GM23338 (cell line): Measurements from ENCODE around the gene ZNRF2. TPM values are rescaled to one million over a fixed set of nuclear protein-coding genes. Genes with fewer than 3 reads are reported as not detected.

Experiments
- ATAC-seq: fragments of 200-7000 bp; cut with Tn5 transposase; 3 replicates; pipeline ENCODE4 v1.9.1; 2020
- DNase-seq: peaks from one replicate; pipeline ENCODE4 v3.0.0-alpha.2; 2015; ENCODE audit warnings: low spot score
- H2AFZ ChIP-seq: fragments of 200-600 bp; sonication (generic); 2 replicates; pipeline ENCODE4 v1.8.0; 2016; ENCODE audit warnings: antibody characterized with exemption, mild to moderate bottlenecking, moderate library complexity
- H3F3A ChIP-seq: fragments of 200-600 bp; sonication (generic); replicated peaks from 2 replicates; pipeline ENCODE4 v1.8.0; 2017; ENCODE audit warnings: antibody characterized with exemption, mixed run types, low read depth
- H3K27ac ChIP-seq: fragments of 200-600 bp; sonication (generic); 2 replicates; pipeline ENCODE4 v1.6.1; 2016; ENCODE audit warnings: low read depth
- H3K27me3 ChIP-seq: fragments of 200-600 bp; sonication (generic); 2 replicates; pipeline ENCODE4 v1.8.0; 2016; ENCODE audit warnings: mild to moderate bottlenecking, mixed run types, moderate library complexity; ENCODE audit not compliant: insufficient read depth
- H3K36me3 ChIP-seq: fragments of 200-600 bp; sonication (generic); 2 replicates; pipeline ENCODE4 v1.8.0; 2016; ENCODE audit warnings: mild to moderate bottlenecking; ENCODE audit not compliant: insufficient read depth
- H3K4me1 ChIP-seq: fragments of 200-600 bp; sonication (generic); 2 replicates; pipeline ENCODE4 v1.8.0; 2016; ENCODE audit warnings: mild to moderate bottlenecking, moderate library complexity; ENCODE audit not compliant: insufficient read depth
- H3K4me2 ChIP-seq: fragments of 200-600 bp; sonication (generic); 2 replicates; pipeline ENCODE4 v1.7.1; 2017; ENCODE audit warnings: mixed run types
- H3K4me3 ChIP-seq: fragments of 200-600 bp; sonication (generic); 2 replicates; pipeline ENCODE4 v1.6.1; 2016; ENCODE audit warnings: mixed run types
- H3K79me2 ChIP-seq: fragments of 200-600 bp; sonication (generic); replicated peaks from 2 replicates; pipeline ENCODE4 v1.8.0; 2017; ENCODE audit warnings: mild to moderate bottlenecking; ENCODE audit not compliant: insufficient read depth
- H3K9me2 ChIP-seq: fragments of 200-600 bp; sonication (generic); 2 replicates; pipeline ENCODE4 v1.8.0; 2017; ENCODE audit not compliant: insufficient read depth
- H4K20me1 ChIP-seq: fragments of 200-600 bp; sonication (generic); replicated peaks from 2 replicates; pipeline ENCODE4 v1.8.0; 2017; ENCODE audit warnings: mild to moderate bottlenecking; ENCODE audit not compliant: insufficient read depth
- H3K27ac Mint-ChIP-seq: 2 replicates; pipeline ENCODE4 v1.8.0; 2020; ENCODE audit warnings: inconsistent platforms, mild to moderate bottlenecking, moderate library complexity, mixed read lengths
- H3K27me3 Mint-ChIP-seq: 3 replicates; pipeline ENCODE4 v1.8.0; 2022; ENCODE audit warnings: low read depth, mild to moderate bottlenecking, moderate library complexity, mixed read lengths, inconsistent platforms; ENCODE audit not compliant: insufficient read depth, poor library complexity
- H3K36me3 Mint-ChIP-seq: 3 replicates; pipeline ENCODE4 v1.8.0; 2021; ENCODE audit warnings: low read depth, mild to moderate bottlenecking, inconsistent platforms, moderate library complexity, mixed read lengths
- H3K4me1 Mint-ChIP-seq: 3 replicates; pipeline ENCODE4 v1.8.0; 2020; ENCODE audit warnings: mild to moderate bottlenecking, inconsistent platforms, mixed read lengths
- H3K4me3 Mint-ChIP-seq: 3 replicates; pipeline ENCODE4 v1.8.0; 2021; ENCODE audit warnings: moderate library complexity, mild to moderate bottlenecking, inconsistent platforms, mixed read lengths
- H3K9me3 Mint-ChIP-seq: 3 replicates; pipeline ENCODE4 v1.8.0; 2020; ENCODE audit warnings: moderate library complexity, mild to moderate bottlenecking, inconsistent platforms, mixed read lengths
- CREB1 ChIP-seq: fragments of 250-450 bp; sonication (Bioruptor Pico); IDR thresholded peaks from 2 replicates; pipeline ENCODE4 v1.5.0; 2020; ENCODE audit warnings: low read depth, mild to moderate bottlenecking, moderate library complexity
- EZH2phosphoT487 ChIP-seq: fragments of 200-600 bp; sonication (generic); IDR thresholded peaks from one replicate; pipeline ENCODE4 v1.8.1; 2018; ENCODE audit warnings: antibody characterized with exemption; ENCODE audit not compliant: unreplicated experiment
- JUNB ChIP-seq: IDR thresholded peaks from one replicate; pipeline ENCODE4 v1.6.1; 2016; ENCODE audit warnings: antibody characterized with exemption; ENCODE audit not compliant: unreplicated experiment
- POLR2AphosphoS5 ChIP-seq: IDR thresholded peaks from 2 replicates; pipeline ENCODE4 v1.6.1; 2016; ENCODE audit warnings: antibody characterized with exemption, low read depth
- ZNF114 ChIP-seq: fragments of 250-450 bp; sonication (Bioruptor Pico); IDR thresholded peaks from 2 replicates; pipeline ENCODE4 v1.5.0; 2020; ENCODE audit warnings: mild to moderate bottlenecking, moderate library complexity
- ZNF331 ChIP-seq: fragments of 250-450 bp; sonication (Bioruptor Pico); IDR thresholded peaks from 2 replicates; pipeline ENCODE4 v1.5.0; 2020; ENCODE audit warnings: low read depth, mild to moderate bottlenecking, moderate library complexity
- ZNF462 ChIP-seq: fragments of 250-450 bp; sonication (Bioruptor Pico); IDR thresholded peaks from 2 replicates; pipeline ENCODE4 v1.5.0; 2020; ENCODE audit warnings: mild to moderate bottlenecking, moderate library complexity
- polyA plus RNA-seq: library from polyadenylated mRNA; unstranded; fragments of >200 nt; fragmentation: Nextera tagmentation; extraction: Ambion mirVana; gene quantifications from 2 replicates; pipeline ENCODE4 v1.2.1, GENCODE V29; 2016
- total RNA-seq: library from RNA; depleted of rRNA; stranded (reverse); fragments of >200 nt; shearing (Covaris generic); gene quantifications from 2 replicates; pipeline ENCODE4 v1.2.3, GENCODE V29; 2014
- TF ChIP-seq, protein P1 (sequence below): IDR thresholded peaks from one replicate; pipeline ENCODE4 v1.6.1; 2018; ENCODE audit warnings: antibody characterized with exemption; ENCODE audit not compliant: unreplicated experiment

Gene ZNRF2
- total and polyA plus RNA-seq, 2 experiments from 2014 or later, result 6.0 to 34.7 TPM

DNA sequence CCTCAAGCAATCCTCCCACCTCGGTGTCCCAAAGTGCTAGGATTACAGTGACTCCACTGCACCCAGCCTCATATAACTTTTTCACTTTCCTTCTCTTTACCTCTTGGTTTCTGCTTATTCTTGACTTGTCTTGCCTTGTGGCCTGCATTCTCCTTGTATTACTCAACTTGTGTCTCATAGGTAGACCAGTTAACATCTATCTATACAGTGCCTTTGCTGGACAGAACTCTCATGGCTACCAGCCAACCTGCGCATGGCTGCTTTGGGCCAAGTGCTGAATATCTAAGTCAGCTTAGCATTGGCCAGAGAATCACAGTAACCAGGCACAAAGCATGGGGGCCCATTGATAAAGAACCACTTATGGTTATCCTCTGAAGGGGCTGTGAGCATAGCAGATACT, 42.6 kb upstream of the ZNRF2 start (continued):
- TF ChIP-seq, protein P1, sequence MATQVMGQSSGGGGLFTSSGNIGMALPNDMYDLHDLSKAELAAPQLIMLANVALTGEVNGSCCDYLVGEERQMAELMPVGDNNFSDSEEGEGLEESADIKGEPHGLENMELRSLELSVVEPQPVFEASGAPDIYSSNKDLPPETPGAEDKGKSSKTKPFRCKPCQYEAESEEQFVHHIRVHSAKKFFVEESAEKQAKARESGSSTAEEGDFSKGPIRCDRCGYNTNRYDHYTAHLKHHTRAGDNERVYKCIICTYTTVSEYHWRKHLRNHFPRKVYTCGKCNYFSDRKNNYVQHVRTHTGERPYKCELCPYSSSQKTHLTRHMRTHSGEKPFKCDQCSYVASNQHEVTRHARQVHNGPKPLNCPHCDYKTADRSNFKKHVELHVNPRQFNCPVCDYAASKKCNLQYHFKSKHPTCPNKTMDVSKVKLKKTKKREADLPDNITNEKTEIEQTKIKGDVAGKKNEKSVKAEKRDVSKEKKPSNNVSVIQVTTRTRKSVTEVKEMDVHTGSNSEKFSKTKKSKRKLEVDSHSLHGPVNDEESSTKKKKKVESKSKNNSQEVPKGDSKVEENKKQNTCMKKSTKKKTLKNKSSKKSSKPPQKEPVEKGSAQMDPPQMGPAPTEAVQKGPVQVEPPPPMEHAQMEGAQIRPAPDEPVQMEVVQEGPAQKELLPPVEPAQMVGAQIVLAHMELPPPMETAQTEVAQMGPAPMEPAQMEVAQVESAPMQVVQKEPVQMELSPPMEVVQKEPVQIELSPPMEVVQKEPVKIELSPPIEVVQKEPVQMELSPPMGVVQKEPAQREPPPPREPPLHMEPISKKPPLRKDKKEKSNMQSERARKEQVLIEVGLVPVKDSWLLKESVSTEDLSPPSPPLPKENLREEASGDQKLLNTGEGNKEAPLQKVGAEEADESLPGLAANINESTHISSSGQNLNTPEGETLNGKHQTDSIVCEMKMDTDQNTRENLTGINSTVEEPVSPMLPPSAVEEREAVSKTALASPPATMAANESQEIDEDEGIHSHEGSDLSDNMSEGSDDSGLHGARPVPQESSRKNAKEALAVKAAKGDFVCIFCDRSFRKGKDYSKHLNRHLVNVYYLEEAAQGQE, result no peak
- no peak for TF ChIP-seq EZH2phosphoT487
- no peak for TF ChIP-seq ZNF331 (CRISPR knock-in tag)

DNA sequence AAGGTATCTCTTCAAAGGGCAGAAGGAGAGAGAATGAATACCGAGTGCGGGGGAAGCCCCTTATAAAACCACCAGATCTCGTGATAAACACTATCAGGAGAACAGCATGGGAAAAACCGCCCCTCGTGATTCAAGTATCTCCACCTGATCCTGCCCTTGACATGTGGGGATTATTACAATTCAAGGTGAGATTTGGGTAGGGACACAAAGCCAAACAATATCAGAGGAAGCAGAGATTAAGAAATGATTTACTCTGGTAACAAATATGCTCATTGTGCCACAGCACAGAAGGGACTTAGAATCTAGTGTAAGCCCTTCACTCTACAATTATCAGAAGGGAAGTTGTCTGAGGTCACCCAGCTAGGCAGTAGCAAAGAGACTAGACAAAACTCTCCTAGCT, 40.1 kb upstream of the ZNRF2 start:
- H3K4me3 ChIP-seq, result no peak overlapping the region
- no peak overlapping the region for H3K27ac Mint-ChIP-seq

More for the DNA sequence above, 40.1 kb upstream of the ZNRF2 start:
- peaks cover 2% of the 10 kb centered on the region for H3K27me3 Mint-ChIP-seq
- H3K4me1 Mint-ChIP-seq, result peaks cover 13% of the 10 kb centered on the region; the same call in 2 of the 3 replicates
- H3K4me3 Mint-ChIP-seq, result no peak overlapping the region
- DNase-seq (no peak), ATAC-seq (no peak)
- no peaks in the 10 kb centered on the region for H3K36me3 ChIP-seq
- H3K79me2 ChIP-seq, result no peaks in the 10 kb centered on the region
- no peak overlapping the region for H2AFZ ChIP-seq
- no peaks in the 10 kb centered on the region for H3K4me1 ChIP-seq
- no peaks in the 10 kb centered on the region for H4K20me1 ChIP-seq
- peaks cover 4% of the 10 kb centered on the region for H3K9me2 ChIP-seq
- H3K4me2 ChIP-seq, result no peak overlapping the region
- TF ChIP-seq EZH2phosphoT487 (no peak), POLR2AphosphoS5 (no peak), ZNF331 (CRISPR knock-in tag) (no peak), CREB1 (CRISPR knock-in tag) (no peak), ZNF114 (no peak), ZNF462 (CRISPR knock-in tag) (no peak), JUNB (no peak)
- TF ChIP-seq, protein P1, result no peak
- no peaks in the 10 kb centered on the region for H3K36me3 Mint-ChIP-seq
- H3K9me3 Mint-ChIP-seq, result no peaks in the 10 kb centered on the region; the same call in 2 of the 3 replicates
- no peaks in the 10 kb centered on the region for H3F3A ChIP-seq
- H3K27ac ChIP-seq, result no peak overlapping the region
- no peaks in the 10 kb centered on the region for H3K27me3 ChIP-seq
